HL-60 (cell line): ENCODE data around the gene EPM2A.

ENCODE experiments used
- DNase-seq, 2 experiments: peaks; one replicate each; pipeline ENCODE4 v3.0.0-alpha.2; 2010 to 2020; ENCODE audit warnings: low read depth in 1 of 2, low spot score in 1 of 2
- H3K27ac ChIP-seq: fragments of 250-450 bp; sonication (Bioruptor Pico); replicated peaks from 2 replicates; pipeline ENCODE4 v1.5.1; 2020; ENCODE audit warnings: mild to moderate bottlenecking, moderate library complexity
- H3K27me3 ChIP-seq: fragments of 250-450 bp; sonication (Bioruptor Pico); 2 replicates; pipeline ENCODE4 v1.5.1; 2021; ENCODE audit warnings: mild to moderate bottlenecking, moderate library complexity; ENCODE audit not compliant: insufficient read depth, poor library complexity, severe bottlenecking
- H3K4me3 ChIP-seq: replicated peaks from 2 replicates; pipeline ENCODE4 v1.5.1; 2011; ENCODE audit warnings: mild to moderate bottlenecking, control low read depth, low read length; ENCODE audit not compliant: insufficient read depth
- CTCF ChIP-seq: IDR thresholded peaks from one replicate; pipeline ENCODE4 v1.5.1; 2011; ENCODE audit warnings: low read length, control low read depth, inconsistent platforms; ENCODE audit not compliant: insufficient read depth
- GABPA ChIP-seq: IDR thresholded peaks from 2 replicates; pipeline ENCODE4 v1.6.1; 2012; ENCODE audit warnings: low read depth
- POLR2AphosphoS5 ChIP-seq: IDR thresholded peaks from 2 replicates; pipeline ENCODE4 v1.6.1; 2012; ENCODE audit warnings: low read depth
- SPI1 ChIP-seq: IDR thresholded peaks from 2 replicates; pipeline ENCODE4 v1.6.1; 2012; ENCODE audit warnings: low read depth, mild to moderate bottlenecking, borderline replicate concordance
- TF ChIP-seq, protein P1 (sequence below): IDR thresholded peaks from 2 replicates; pipeline ENCODE4 v1.6.1; 2012; ENCODE audit warnings: low read depth; ENCODE audit not compliant: insufficient replicate concordance

EPM2A gene

GRCh38 chr6:145652572-145652971 lies 82.7 kb downstream of the EPM2A start:
- DNase-seq = no peak
- no peaks in the 10 kb centered on the region for H3K27me3 ChIP-seq
- no peak overlapping the region for H3K27ac ChIP-seq
- TF ChIP-seq CTCF (no peak), SPI1 (no peak), POLR2AphosphoS5 (no peak), GABPA (no peak)
- TF ChIP-seq, protein P1, sequence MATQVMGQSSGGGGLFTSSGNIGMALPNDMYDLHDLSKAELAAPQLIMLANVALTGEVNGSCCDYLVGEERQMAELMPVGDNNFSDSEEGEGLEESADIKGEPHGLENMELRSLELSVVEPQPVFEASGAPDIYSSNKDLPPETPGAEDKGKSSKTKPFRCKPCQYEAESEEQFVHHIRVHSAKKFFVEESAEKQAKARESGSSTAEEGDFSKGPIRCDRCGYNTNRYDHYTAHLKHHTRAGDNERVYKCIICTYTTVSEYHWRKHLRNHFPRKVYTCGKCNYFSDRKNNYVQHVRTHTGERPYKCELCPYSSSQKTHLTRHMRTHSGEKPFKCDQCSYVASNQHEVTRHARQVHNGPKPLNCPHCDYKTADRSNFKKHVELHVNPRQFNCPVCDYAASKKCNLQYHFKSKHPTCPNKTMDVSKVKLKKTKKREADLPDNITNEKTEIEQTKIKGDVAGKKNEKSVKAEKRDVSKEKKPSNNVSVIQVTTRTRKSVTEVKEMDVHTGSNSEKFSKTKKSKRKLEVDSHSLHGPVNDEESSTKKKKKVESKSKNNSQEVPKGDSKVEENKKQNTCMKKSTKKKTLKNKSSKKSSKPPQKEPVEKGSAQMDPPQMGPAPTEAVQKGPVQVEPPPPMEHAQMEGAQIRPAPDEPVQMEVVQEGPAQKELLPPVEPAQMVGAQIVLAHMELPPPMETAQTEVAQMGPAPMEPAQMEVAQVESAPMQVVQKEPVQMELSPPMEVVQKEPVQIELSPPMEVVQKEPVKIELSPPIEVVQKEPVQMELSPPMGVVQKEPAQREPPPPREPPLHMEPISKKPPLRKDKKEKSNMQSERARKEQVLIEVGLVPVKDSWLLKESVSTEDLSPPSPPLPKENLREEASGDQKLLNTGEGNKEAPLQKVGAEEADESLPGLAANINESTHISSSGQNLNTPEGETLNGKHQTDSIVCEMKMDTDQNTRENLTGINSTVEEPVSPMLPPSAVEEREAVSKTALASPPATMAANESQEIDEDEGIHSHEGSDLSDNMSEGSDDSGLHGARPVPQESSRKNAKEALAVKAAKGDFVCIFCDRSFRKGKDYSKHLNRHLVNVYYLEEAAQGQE = no peak
- H3K4me3 ChIP-seq = no peak overlapping the region

DNA sequence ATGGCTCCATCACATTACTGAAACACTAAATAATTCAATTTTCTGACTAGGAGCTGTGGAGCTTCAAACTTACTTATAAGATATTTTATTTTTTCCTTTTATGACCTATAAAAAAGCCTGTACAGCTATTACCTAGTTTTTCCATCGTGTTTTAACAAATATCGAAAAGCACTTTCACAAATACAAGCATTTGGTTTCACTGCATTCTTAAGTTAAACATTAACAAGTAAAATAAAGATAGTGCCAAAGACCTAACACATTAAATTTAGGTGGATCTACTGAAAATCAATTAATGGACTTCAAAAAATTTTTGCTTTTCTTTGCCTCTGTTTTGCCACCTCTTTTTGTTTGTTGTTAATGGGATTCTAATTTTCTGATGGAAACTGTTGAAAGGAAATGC lies 83.3 kb downstream of the EPM2A start:
- no peak for DNase-seq
- TF ChIP-seq POLR2AphosphoS5 (no peak), SPI1 (no peak), CTCF (no peak), GABPA (no peak)
- TF ChIP-seq, protein P1 = no peak
- no peaks in the 10 kb centered on the region for H3K27me3 ChIP-seq
- no peak overlapping the region for H3K27ac ChIP-seq
- no peak overlapping the region for H3K4me3 ChIP-seq

- DNase-seq = no peak
- no peak overlapping the region for H3K4me3 ChIP-seq
- H3K27me3 ChIP-seq = no peaks in the 10 kb centered on the region
- no peak overlapping the region for H3K27ac ChIP-seq
- no peak for TF ChIP-seq SPI1
Observed at GRCh38 chr6:145648149-145648548, 87.2 kb downstream of the EPM2A start.

- Histone ChIP-seq H3K27ac (no peak overlapping the region), H3K27me3 (no peaks in the 10 kb centered on the region), H3K4me3 (no peak overlapping the region)
- TF ChIP-seq SPI1 (0 out of 2 replicates have a peak, but pooled peaks have one; percentile 15), POLR2AphosphoS5 (no peak), CTCF (no peak), GABPA (no peak)
- no peak for DNase-seq
Observed at GRCh38 chr6:145647602-145648001, 87.7 kb downstream of the EPM2A start.
